Germinal center (tissue), 1 donor: ENCODE data around the gene C20orf144.
"Not testable (repeated sequence)": the region's sequence is repeated elsewhere in the genome, so short reads cannot be mapped to it uniquely, and the experiment has no call there.

Source experiments
- DNase-seq: peaks from one replicate; pipeline ENCODE4 v3.0.0; 2012; ENCODE audit warnings: mixed read lengths, low spot score

The C20orf144 gene

DNA sequence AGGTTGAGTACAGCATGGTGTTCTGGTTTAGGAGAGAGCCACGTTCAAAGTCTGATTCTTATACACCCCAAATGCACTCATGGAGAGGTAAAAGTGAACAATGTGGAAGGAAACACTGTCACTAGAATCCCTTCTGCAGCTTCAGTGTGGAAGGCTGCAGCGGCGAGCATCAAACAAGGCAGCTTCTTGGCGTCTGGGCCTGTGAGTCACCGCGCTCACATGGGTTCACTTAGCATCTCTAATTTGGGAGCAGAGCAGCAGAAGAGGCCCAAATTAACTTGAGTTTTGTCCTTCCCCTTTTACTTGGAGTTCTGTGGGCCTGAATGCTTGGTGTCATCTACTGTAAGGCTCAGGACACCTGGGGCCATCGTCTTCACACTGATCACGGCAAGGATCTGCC is 35.0 kb downstream of the C20orf144 start:
- DNase-seq = no peak

GRCh38 chr20:33698966-33699365 is 36.8 kb downstream of the C20orf144 start:
- DNase-seq = not testable (repeated sequence)

DNA sequence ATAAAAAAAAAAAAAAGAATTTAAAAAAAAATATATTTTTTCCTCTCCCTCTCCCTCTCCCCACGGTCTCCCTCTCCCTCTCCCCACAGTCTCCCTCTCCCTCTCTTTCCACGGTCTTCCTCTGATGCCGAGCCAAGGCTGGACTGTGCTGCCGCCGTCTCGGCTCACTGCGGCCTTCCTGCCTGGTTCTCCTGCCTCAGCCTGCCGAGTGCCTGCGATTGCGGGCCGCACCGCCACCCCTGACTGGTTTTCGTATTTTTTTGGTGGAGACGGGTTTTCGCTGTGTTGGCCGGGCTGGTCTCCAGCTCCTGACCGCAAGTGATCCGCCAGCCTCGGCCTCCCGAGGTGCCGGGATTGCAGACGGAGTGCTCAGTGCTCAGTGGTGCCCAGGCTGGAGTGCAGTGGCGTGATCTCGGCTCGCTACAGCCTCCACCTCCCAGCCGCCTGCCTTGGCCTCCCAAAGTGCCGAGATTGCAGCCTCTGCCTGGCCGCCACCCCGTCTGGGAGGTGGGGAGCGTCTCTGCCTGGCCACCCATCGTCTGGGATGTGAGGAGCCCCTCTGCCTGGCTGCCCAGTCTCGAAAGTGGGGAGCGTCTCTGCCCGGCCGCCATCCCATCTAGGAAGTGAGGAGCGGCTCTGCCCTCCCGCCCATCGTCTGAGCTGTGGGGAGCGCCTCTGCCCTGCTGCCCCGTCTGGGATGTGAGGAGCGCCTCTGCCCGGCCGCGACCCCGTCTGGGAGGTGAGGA is 38.7 kb downstream of the C20orf144 start:
- DNase-seq = not testable (repeated sequence)

- DNase-seq = no peak
Measured at GRCh38 chr20:33701629-33702450, 39.7 kb downstream of the C20orf144 start.

DNA sequence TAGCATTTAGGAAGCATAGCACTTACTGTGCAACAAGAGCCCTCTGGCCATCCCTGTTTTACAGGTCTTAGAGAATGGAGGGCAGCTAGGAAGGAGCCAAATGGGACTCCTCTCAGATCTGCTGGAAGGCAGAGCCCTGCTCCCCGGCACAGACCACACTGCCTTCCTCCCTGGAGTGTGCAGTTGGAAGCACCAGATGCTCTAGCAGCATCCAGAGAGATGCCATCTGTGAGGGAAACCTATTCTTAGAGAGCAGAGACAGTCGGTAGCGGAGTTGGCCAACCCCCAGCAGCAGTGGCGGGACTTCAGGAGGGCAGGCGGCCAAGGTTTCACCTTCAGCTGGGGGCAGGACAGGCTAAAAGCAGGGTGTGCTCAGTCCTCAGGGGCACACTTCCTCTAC is 40.7 kb downstream of the C20orf144 start:
- no peak for DNase-seq

- no peak for DNase-seq
Measured at GRCh38 chr20:33703498-33704137, 41.5 kb downstream of the C20orf144 start.

DNA sequence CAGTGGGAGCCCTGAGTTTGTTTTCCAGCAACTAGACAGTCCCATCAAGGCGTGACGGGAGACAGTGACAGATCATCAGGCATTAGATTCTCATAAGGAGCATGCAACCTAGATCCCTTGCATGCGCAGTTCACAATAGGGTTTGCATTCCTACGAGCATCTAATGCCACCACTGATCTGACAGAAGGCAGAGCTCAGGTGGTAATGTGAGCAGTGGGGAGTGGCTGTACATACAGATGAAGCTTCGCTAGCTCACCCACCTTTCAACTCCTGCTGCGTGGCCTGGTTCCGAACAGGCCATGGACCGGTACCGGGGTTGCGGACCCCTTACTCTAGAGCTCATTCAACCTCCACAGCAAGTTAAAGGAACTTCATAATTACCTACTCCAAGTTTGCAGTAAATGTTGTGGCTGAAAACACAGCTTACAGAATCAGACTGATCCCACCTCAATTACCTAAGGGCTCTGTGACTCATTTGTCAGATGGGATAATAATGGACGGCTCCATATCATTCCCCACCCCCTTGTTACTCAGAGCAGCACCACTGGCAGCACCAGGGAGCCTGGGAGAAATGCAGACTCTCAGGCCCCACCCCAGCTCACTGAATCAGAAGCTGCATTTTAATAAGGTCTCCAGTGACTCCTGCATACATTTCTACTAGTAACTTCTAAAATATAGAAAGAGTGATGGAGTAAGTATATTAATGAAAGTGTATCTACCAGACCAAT is 42.2 kb downstream of the C20orf144 start:
- no peak for DNase-seq

DNA sequence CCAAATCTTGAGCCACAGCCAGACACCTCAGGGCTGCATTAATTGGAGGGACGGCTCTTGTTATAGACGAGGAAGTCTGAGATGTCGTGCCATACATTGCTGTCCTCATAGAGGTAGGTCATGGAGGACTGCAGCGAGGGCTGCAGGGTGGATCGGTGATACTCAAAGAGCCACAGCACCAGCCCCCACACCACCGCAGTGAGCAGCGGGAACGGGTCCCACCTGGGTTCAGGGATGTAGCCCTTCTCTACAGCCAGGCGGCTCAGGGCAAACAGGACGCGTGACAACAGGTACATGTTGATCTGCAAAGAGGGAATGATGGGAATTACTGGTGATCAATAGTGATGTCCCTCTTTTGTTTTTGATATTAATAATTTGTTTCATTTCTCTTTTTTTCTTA is 45.5 kb downstream of the C20orf144 start:
- no peak for DNase-seq

DNA sequence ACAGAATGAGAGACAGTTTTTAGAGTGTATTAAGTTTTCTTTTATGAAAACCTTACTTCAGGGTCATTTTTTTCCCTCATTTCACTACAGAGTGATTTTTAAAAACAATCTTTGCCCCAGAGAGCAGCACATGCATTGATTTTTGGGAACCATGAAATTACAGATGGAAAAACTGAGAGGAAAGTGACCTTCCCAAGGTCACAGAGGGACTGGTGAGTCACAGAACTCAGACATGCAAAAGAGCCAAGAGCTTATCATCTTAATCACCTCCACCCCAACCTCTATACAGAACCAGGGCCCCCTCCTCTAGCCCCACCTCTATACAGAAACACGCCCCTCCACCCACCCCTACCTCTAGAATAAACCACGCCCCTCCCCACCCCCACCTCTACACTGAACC is 47.3 kb downstream of the C20orf144 start:
- no peak for DNase-seq

DNA sequence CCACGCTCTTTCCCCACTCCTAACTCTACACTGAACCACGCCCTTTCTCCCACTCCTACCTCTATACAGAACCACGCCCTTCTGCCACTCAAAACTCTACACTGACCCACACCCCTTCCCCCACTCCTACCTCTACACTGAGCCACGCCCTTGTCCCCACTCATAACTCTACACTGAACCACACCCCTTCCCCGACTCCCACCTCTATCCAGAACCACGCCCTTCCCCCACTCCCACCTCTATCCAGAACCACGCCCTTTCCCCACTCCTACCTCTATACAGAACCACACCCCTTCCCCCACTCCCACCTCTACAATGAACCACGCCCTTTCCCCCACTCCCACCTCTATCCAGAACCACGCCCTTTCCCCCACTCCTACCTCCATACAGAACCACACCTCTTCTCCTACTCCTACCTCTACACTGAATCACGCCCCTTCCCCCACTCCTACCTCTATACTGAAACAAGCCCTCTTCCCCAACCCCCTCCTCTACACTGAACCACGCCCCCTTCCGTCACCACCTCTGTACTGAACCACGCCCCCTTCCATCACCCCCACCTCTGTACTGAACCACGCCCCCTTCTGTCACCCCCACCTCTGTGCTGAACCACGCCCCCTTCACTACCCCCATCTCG is 47.9 kb downstream of the C20orf144 start:
- no peak for DNase-seq

GRCh38 chr20:33710681-33711445 is 48.7 kb downstream of the C20orf144 start:
- DNase-seq = no peak

GRCh38 chr20:33711446-33711738 is 49.3 kb downstream of the C20orf144 start:
- no peak for DNase-seq
